A549 (cell line): ENCODE results near the gene FOXF2. TPM values are rescaled to one million over a fixed set of nuclear protein-coding genes. Genes with fewer than 3 reads are reported as not detected.

Experiments used
- ATAC-seq, 2 experiments: fragments of 200-7000 bp in 1 of 2; fragments of >200 bp in 1 of 2; cut with Nextera tagmentation in 1 of 2; cut with Tn5 transposase in 1 of 2; 3 replicates each; pipeline versions ENCODE4 v1.8.0 to v1.9.1; 2018 to 2020; ENCODE audit warnings: mild to moderate bottlenecking in 1 of 2, moderate library complexity in 1 of 2
- CTCF ChIA-PET: fragments of 300-600 bp; sonication (Branson Sonifier 250); formaldehyde crosslinking; extraction: SDS; loops from one replicate; lab custom pipeline; 2021; ENCODE audit warnings: antibody characterized with exemption, inconsistent platforms; lab: Yijun Ruan, JAX
- POLR2A ChIA-PET: fragments of 350-600 bp; formaldehyde crosslinking; extraction: SDS; loops from one replicate; lab custom pipeline; 2021; ENCODE audit warnings: antibody characterized with exemption, inconsistent platforms; lab: Yijun Ruan, JAX
- DNase-seq, 2 experiments: peaks; one replicate each; pipeline versions ENCODE4 v3.0.0 to v3.0.0-alpha.2; 2011 to 2016; ENCODE audit warnings: low read depth in 1 of 2, low spot score in 1 of 2
- FAIRE-seq: peaks from 2 replicates; lab custom pipeline; 2011; peaks lifted over from hg19 to GRCh38; lab: Jason Lieb, UNC
- H3K27ac ChIP-seq, 2 experiments: fragments of >200 bp; sonication (Bioruptor Twin); formaldehyde crosslinking; 3 replicates each; pipeline ENCODE4 v1.5.1; 2016 to 2017
- H3K4me1 ChIP-seq: fragments of >200 bp; sonication (Bioruptor Twin); formaldehyde crosslinking; 3 replicates; pipeline ENCODE4 v1.6.1; 2016
- H3K4me2 ChIP-seq: fragments of >200 bp; sonication (Bioruptor Twin); formaldehyde crosslinking; 3 replicates; pipeline ENCODE4 v1.6.1; 2016
- H3K4me3 ChIP-seq: fragments of >200 bp; sonication (Bioruptor Twin); formaldehyde crosslinking; 3 replicates; pipeline ENCODE4 v1.5.1; 2016
- H3K9me3 ChIP-seq: fragments of >200 bp; sonication (Bioruptor Twin); formaldehyde crosslinking; 3 replicates; pipeline ENCODE4 v1.6.1; 2016
- ATOH8 ChIP-seq: fragments of 250-450 bp; sonication (Bioruptor Pico); IDR thresholded peaks from 2 replicates; pipeline ENCODE4 v1.5.0; 2020; ENCODE audit warnings: low read depth, mild to moderate bottlenecking, moderate library complexity
- BHLHE40 ChIP-seq: IDR thresholded peaks from 2 replicates; pipeline ENCODE4 v1.6.1; 2012; ENCODE audit warnings: low read depth, low read length, inconsistent platforms
- CHD2 ChIP-seq: fragments of 150-350 bp; IDR thresholded peaks from 2 replicates; pipeline ENCODE4 v1.6.1; 2014; ENCODE audit warnings: low read length; ENCODE audit not compliant: partially characterized antibody
- E2F6 ChIP-seq: IDR thresholded peaks from 2 replicates; pipeline ENCODE4 v1.6.1; 2012; ENCODE audit warnings: low read depth, borderline replicate concordance
- EHMT2 ChIP-seq: fragments of 200-600 bp; sonication (generic); IDR thresholded peaks from 2 replicates; pipeline ENCODE4 v1.6.1; 2016; ENCODE audit warnings: antibody characterized with exemption, low read depth, mild to moderate bottlenecking, moderate library complexity
- ESRRA ChIP-seq: fragments of 150-350 bp; IDR thresholded peaks from 2 replicates; pipeline ENCODE4 v1.6.1; 2014; ENCODE audit warnings: mild to moderate bottlenecking, low read length, borderline replicate concordance
- GATA3 ChIP-seq: IDR thresholded peaks from 2 replicates; pipeline ENCODE4 v1.6.1; 2012; ENCODE audit warnings: borderline replicate concordance
- HDAC2 ChIP-seq: fragments of 200-600 bp; sonication (generic); IDR thresholded peaks from 2 replicates; pipeline ENCODE4 v1.6.1; 2016
- HEYL ChIP-seq: fragments of 250-450 bp; sonication (Bioruptor Pico); IDR thresholded peaks from 2 replicates; pipeline ENCODE4 v1.8.0; 2021; ENCODE audit warnings: mild to moderate bottlenecking, moderate library complexity
- HMGXB4 ChIP-seq: fragments of 250-450 bp; sonication (Bioruptor Pico); IDR thresholded peaks from 2 replicates; pipeline ENCODE4 v1.5.0; 2021; ENCODE audit warnings: mild to moderate bottlenecking, moderate library complexity, borderline replicate concordance
- HOXB13 ChIP-seq: fragments of 250-450 bp; sonication (Bioruptor Pico); IDR thresholded peaks from 2 replicates; pipeline ENCODE4 v1.5.0; 2020; ENCODE audit warnings: low read depth, mild to moderate bottlenecking, moderate library complexity
- JUN ChIP-seq, 2 experiments: fragments of >200 bp; sonication (Bioruptor Twin); formaldehyde crosslinking; IDR thresholded peaks; 2 replicates in 1 of 2; 3 replicates in 1 of 2; pipeline ENCODE4 v1.6.1; 2016 to 2017
- JUNB ChIP-seq: fragments of >200 bp; sonication (Bioruptor Twin); formaldehyde crosslinking; IDR thresholded peaks from 2 replicates; pipeline ENCODE4 v1.6.1; 2016
- RAD21 ChIP-seq, 2 experiments: fragments of >200 bp in 1 of 2; sonication (Bioruptor Twin) in 1 of 2; formaldehyde crosslinking in 1 of 2; IDR thresholded peaks in 1 of 2; conservative IDR thresholded peaks in 1 of 2; 2 replicates in 1 of 2; 3 replicates in 1 of 2; pipeline ENCODE4 v1.6.1; 2012 to 2018; ENCODE audit warnings: inconsistent platforms in 1 of 2
- ZSCAN20 ChIP-seq: fragments of 250-450 bp; sonication (Bioruptor Pico); IDR thresholded peaks from 2 replicates; pipeline ENCODE4 v1.8.0; 2022; ENCODE audit warnings: mild to moderate bottlenecking, moderate library complexity
- WGBS: methylation state at CpG from one replicate; pipeline ENCODE4 v1.1.6; 2017; ENCODE audit errors: missing lambda C conversion rate; 5-methylcytosine and 5-hydroxymethylcytosine counted together
- polyA plus RNA-seq, 4 experiments: library from polyadenylated mRNA; depleted of rRNA in 3 of 4; stranded (reverse); fragments of >200 nt; fragmentation: RNase III in 1 of 4; extraction: RNeasy Plus Mini Kit Qiagen cat#74134 plus additional on column Dnase treatment in 1 of 4; gene quantifications; 2 replicates in 3 of 4; 3 replicates in 1 of 4; pipeline ENCODE4 v1.2.3, GENCODE V29; 2011 to 2017

Gene FOXF2
- polyA plus RNA-seq, 2 of the 4 experiments (the other 2 are of a cell fraction), result 6.6 to 12.3 TPM

- Histone ChIP-seq H3K4me3 (no peak overlapping the region), H3K27ac (no peak overlapping the region), H3K4me1 (no peaks in the 10 kb centered on the region), H3K4me2 (no peak overlapping the region), H3K9me3 (no peaks in the 10 kb centered on the region)
- ChIA-PET POLR2A (no interaction called here), CTCF (interaction anchor here (0.7 to 2.2 kb wide), 3 partner anchors 8 to 900 kb away, joined by 3 to 11 read pairs (median 4); no protein-coding TSS in a partner anchor)
- FAIRE-seq (no peak), DNase-seq (no peak), ATAC-seq (no peak)
- no peak for TF ChIP-seq JUNB
- TF ChIP-seq CHD2, result no peak
- TF ChIP-seq HDAC2, result no peak
- no peak for TF ChIP-seq ATOH8 (CRISPR knock-in tag)
- no peak for TF ChIP-seq JUN (IDR thresholded peaks at IDR 0.05)
- TF ChIP-seq HOXB13 (CRISPR knock-in tag), result no peak
- no peak for TF ChIP-seq GATA3
- 66% methylated on average over 3 of the region's 4 CpGs for WGBS
Measured at GRCh38 chr6:1404713-1405098, 15.3 kb downstream of the FOXF2 start.

GRCh38 chr6:1405221-1405620, 15.8 kb downstream of the FOXF2 start:
- no peak overlapping the region for H3K27ac ChIP-seq
- TF ChIP-seq HMGXB4 (CRISPR knock-in tag) (no peak), ZSCAN20 (no peak), HEYL (CRISPR knock-in tag) (no peak), ESRRA (no peak), RAD21 (conservative IDR thresholded peaks at IDR 0.05 in 1 of 2, IDR thresholded peaks at IDR 0.05 in 1 of 2) (no peak), E2F6 (no peak), BHLHE40 (no peak)
- no peak overlapping the region for H3K4me3 ChIP-seq
- no peak for ATAC-seq
- H3K4me1 ChIP-seq, result no peaks in the 10 kb centered on the region
- H3K9me3 ChIP-seq, result no peaks in the 10 kb centered on the region
- DNase-seq, result no peak
- 80% methylated on average over 6 of the region's 6 CpGs for WGBS
- FAIRE-seq, result no peak
- POLR2A ChIA-PET, result no interaction called here
- H3K4me2 ChIP-seq, result no peak overlapping the region
- CTCF ChIA-PET, result interaction anchor here (0.8 to 2.2 kb wide), 4 partner anchors 8 to 23 kb away, joined by 3 to 11 read pairs (median 4); no protein-coding TSS in a partner anchor

GRCh38 chr6:1406306-1407072, 17.1 kb downstream of the FOXF2 start:
- POLR2A ChIA-PET, result interaction anchor here (0.6 kb wide), 1 partner anchor 984 kb away, joined by 3 read pairs; no protein-coding TSS in a partner anchor

More at GRCh38 chr6:1406306-1407072, 17.1 kb downstream of the FOXF2 start:
- no peak for FAIRE-seq
- no peaks in the 10 kb centered on the region for H3K4me1 ChIP-seq
- H3K27ac ChIP-seq, result no peak overlapping the region
- H3K4me3 ChIP-seq, result no peak overlapping the region
- no peak overlapping the region for H3K4me2 ChIP-seq
- no peak for DNase-seq
- H3K9me3 ChIP-seq, result no peaks in the 10 kb centered on the region
- no peak for ATAC-seq
- CTCF ChIA-PET, result interaction anchor here (1.1 to 2.9 kb wide), 3 partner anchors 9 to 16 kb away, joined by 3 to 14 read pairs (median 11); no protein-coding TSS in a partner anchor
- WGBS, result 72% methylated on average over 11 of the region's 13 CpGs
- TF ChIP-seq ZSCAN20 (no peak), EHMT2 (no peak)
